Measurements from ENCODE around the gene KLC3.

KLC3 gene

DNA sequence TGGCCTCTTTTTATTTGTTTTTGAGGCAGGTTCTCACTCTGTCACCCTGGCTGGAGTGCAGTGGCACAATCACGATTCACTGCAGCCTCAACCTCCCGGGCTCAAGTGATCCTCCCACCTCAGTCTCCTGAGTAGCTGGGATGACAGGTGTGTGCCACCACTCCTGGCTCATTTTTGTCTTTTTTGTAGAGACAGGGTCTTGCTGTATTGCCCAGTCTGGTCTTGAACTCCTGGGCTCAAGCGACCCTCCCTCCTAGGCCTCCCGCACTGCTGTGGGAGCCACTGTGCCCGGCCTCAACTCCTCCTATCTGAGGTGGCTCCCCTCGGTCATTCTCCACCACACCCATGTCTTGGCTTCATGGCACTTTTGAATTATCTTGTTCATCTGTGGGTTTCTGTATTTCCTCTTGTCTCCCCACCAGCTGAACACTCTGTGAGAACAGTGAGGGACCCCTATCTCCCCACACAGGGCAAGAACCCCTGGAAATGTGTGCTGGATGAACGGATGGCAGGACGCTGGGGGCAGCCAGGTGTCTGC, 25.8 kb upstream of the KLC3 start:
- no peak for DNase-seq (ENCODE audit: low read depth)
- no peak overlapping the region for H3K4me3 ChIP-seq (ENCODE audit: control insufficient read depth, low read depth, low read length)
- no peak for TF ChIP-seq CTCF (IDR thresholded peaks at IDR 0.05; ENCODE audit: control insufficient read depth, insufficient read depth, low read depth, low read length, missing control alignments)

DNA sequence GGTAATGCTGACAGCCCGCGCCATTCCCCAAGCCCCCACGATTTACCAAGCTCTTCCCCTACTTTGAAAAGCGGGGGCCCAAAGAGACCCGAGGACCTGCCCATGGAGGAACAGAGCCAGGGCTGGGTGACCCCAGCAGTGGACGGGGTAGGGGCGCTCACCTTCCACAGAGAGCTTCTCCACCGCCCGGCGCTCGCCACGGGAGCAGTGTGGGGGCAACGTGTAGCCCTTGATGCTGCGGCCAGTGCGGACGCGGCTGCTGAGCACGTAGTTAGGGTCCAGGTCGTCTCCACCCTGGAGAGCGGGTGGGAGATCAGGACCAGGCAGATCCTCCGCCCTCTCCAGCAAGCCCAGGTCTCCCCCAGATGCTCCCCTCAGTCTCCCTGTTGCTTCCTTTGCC, 25.2 kb upstream of the KLC3 start:
- DNase-seq (ENCODE audit: low read depth), result no peak
- no peak overlapping the region for H3K4me3 ChIP-seq (ENCODE audit: control insufficient read depth, low read depth, low read length)
- no peak for TF ChIP-seq CTCF (IDR thresholded peaks at IDR 0.05; ENCODE audit: control insufficient read depth, insufficient read depth, low read depth, low read length, missing control alignments)

- no peak overlapping the region for H3K4me3 ChIP-seq (ENCODE audit: control insufficient read depth, low read depth, low read length)
- DNase-seq (ENCODE audit: low read depth), result no peak
- no peak for TF ChIP-seq CTCF (IDR thresholded peaks at IDR 0.05; ENCODE audit: control insufficient read depth, insufficient read depth, low read depth, low read length, missing control alignments)
Observed at GRCh38 chr19:45320997-45321775, 19.4 kb upstream of the KLC3 start.

DNA sequence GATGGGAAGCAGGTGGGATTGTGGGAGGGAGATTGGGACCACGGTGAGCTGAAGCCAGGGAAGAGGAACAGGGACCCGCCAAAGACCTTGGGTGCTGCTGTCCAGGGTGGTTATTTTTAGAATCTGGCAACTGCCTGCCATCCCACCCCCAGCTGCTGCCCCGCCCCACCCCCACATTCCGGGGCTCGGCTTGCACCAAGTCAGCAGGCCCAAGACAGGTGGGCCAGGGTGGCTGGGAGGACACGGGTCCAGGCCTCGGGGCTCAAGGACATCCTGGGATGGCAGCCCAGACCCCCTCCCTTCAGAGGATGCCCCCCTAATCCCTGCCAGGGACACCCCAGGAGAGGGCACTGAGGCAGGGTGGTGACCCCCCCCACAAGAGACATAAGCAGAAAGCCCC, 18.7 kb upstream of the KLC3 start:
- no peak overlapping the region for H3K4me3 ChIP-seq (ENCODE audit: control insufficient read depth, low read depth, low read length)
- TF ChIP-seq CTCF (IDR thresholded peaks at IDR 0.05; ENCODE audit: control insufficient read depth, insufficient read depth, low read depth, low read length, missing control alignments), result no peak
- DNase-seq (ENCODE audit: low read depth), result no peak

- H3K4me3 ChIP-seq (ENCODE audit: control insufficient read depth, low read depth, low read length), result no peak overlapping the region
- TF ChIP-seq CTCF (IDR thresholded peaks at IDR 0.05; ENCODE audit: control insufficient read depth, insufficient read depth, low read depth, low read length, missing control alignments), result no peak
- DNase-seq (ENCODE audit: low read depth), result no peak
Observed at GRCh38 chr19:45322311-45322710, 18.2 kb upstream of the KLC3 start.

GRCh38 chr19:45322744-45323281, 17.7 kb upstream of the KLC3 start, which contains the start of gene CKM:
Gene CKM (minus strand): TSS chr19:45322875. CDS start chr19:45319713, 3,162 bp downstream.
- no peak for TF ChIP-seq CTCF (IDR thresholded peaks at IDR 0.05; ENCODE audit: control insufficient read depth, insufficient read depth, low read depth, low read length, missing control alignments)
- peak within 1 kb of the TSS; percentile 5 for H3K4me3 ChIP-seq (ENCODE audit: control insufficient read depth, low read depth, low read length)
- DNase-seq (ENCODE audit: low read depth), result no peak

Data from AG09309 (cell line).